ENCODE measurements around the gene BAHCC1. TPM values are rescaled to one million over a fixed set of nuclear protein-coding genes. Genes with fewer than 3 reads are reported as not detected.
"Not testable (repeated sequence)": the region's sequence is repeated elsewhere in the genome, so short reads cannot be mapped to it uniquely, and the experiment has no call there.

The BAHCC1 gene
- total and polyA plus RNA-seq, 2 donors from 2014 or later, result 2.6 to 20.5 TPM

DNA sequence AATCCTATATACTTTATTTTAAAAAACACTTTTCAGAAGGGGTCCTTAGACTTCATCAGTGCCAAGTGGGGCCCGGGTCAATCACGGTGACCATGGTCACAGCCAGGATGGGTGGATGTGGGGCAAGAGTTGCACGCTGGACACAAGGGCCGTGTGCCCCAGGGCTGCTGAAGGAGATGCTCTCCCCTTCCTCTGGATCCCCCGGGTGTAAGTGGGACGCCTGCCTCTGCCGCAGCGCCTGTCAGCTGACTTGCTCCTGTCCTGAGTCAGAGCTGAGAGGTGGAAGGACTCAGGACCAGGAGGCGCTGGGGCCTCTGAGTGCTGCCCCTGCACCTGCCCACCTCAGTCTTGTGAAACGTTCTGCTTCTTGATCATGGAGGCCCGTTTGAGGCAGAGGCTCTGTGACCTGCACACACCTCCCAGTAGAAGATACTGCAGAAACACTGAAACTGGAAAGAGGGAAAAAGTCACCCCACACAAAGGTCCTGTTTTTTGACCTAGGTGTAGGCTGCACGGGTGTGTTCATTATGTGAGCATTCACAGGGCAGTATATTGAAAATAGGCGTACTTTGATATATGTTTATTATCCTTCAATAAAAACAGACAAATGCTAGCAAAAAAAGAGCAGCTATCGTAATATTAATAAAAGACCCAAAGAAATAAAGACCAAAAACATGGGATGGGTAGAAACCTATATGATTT is 40.9 kb upstream of the BAHCC1 start:
- TF ChIP-seq, protein P1, sequence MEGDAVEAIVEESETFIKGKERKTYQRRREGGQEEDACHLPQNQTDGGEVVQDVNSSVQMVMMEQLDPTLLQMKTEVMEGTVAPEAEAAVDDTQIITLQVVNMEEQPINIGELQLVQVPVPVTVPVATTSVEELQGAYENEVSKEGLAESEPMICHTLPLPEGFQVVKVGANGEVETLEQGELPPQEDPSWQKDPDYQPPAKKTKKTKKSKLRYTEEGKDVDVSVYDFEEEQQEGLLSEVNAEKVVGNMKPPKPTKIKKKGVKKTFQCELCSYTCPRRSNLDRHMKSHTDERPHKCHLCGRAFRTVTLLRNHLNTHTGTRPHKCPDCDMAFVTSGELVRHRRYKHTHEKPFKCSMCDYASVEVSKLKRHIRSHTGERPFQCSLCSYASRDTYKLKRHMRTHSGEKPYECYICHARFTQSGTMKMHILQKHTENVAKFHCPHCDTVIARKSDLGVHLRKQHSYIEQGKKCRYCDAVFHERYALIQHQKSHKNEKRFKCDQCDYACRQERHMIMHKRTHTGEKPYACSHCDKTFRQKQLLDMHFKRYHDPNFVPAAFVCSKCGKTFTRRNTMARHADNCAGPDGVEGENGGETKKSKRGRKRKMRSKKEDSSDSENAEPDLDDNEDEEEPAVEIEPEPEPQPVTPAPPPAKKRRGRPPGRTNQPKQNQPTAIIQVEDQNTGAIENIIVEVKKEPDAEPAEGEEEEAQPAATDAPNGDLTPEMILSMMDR (IDR thresholded peaks at IDR 0.05; ENCODE audit: borderline replicate concordance, extremely low read depth, insufficient read depth), result no peak
- no peak for DNase-seq
- Histone ChIP-seq H3K4me3 (ENCODE audit: low read length in 3 of 3) (no peak overlapping the region), H3K36me3 (ENCODE audit: control insufficient read depth in 2 of 3, insufficient read depth in 3 of 3, low read length in 3 of 3) (no peaks in the 10 kb centered on the region), H3K27ac (ENCODE audit: low read depth in 2 of 2, low read length in 2 of 2) (no peak overlapping the region), H3K4me1 (ENCODE audit: control insufficient read depth in 2 of 3, insufficient read depth in 2 of 3, low read depth in 1 of 3, low read length in 3 of 3) (no peaks in the 10 kb centered on the region), H3K27me3 (ENCODE audit: control insufficient read depth, insufficient read depth, low read length) (no peaks in the 10 kb centered on the region), H3K9ac (ENCODE audit: low read length in 3 of 3) (no peak overlapping the region), H3K9me3 (ENCODE audit: control insufficient read depth in 2 of 3, insufficient read depth in 1 of 3, low read length in 3 of 3) (no peaks in the 10 kb centered on the region)
- FAIRE-seq, result no peak
- intact Hi-C loops (cut with DNase I), result no loop called here

DNA sequence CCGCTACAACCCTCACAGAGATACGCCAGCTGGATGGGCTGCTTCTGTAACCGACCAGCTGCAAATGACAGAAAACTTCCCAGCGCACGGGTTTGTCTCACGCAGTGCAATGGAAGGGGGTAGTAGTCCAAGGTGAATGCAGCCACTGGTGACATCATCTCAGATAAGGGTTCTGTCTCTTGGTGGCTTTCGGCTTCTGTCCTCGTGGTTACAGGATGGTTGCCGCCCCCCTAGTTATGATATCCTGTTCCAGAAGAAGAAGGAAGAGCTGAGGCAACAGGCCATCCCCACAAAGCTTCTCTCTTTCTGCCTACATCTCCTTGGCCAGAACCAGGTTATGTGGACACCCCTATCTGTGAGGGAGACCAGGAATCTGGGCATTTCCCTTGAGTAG is 40.3 kb upstream of the BAHCC1 start:
- intact Hi-C loops (cut with DNase I), result no loop called here
- no peak for FAIRE-seq

DNA sequence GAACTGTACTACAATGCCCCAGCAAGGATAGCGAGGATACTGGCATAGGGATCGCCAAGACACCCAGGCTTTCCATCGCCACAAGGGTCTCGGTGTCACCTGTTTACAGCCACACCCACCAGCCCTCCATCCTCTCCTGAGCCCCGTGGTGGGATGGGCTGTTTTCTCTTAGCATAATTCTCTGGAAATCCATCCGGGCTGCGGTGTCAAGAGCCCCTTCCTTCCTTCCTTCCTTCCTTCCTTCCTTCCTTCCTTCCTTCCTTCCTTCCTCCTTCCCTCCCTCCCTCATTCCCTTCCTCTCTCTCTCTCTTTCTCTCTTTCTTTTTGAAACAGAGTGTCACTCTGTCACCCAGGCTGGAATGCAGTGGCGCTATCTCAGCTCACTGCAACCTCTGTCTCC is 36.0 kb upstream of the BAHCC1 start:
- Histone ChIP-seq H3K4me3 (ENCODE audit: low read length in 3 of 3) (no peak overlapping the region), H3K9me3 (ENCODE audit: control insufficient read depth in 2 of 3, insufficient read depth in 1 of 3, low read length in 3 of 3) (no peaks in the 10 kb centered on the region), H3K36me3 (ENCODE audit: control insufficient read depth in 2 of 3, insufficient read depth in 3 of 3, low read length in 3 of 3) (no peaks in the 10 kb centered on the region), H3K9ac (ENCODE audit: low read length in 3 of 3) (no peak overlapping the region), H3K27ac (ENCODE audit: low read depth in 2 of 2, low read length in 2 of 2) (no peak overlapping the region), H3K27me3 (ENCODE audit: control insufficient read depth, insufficient read depth, low read length) (no peaks in the 10 kb centered on the region), H3K4me1 (ENCODE audit: control insufficient read depth in 2 of 3, insufficient read depth in 2 of 3, low read depth in 1 of 3, low read length in 3 of 3) (no peaks in the 10 kb centered on the region)
- TF ChIP-seq, protein P1 (IDR thresholded peaks at IDR 0.05; ENCODE audit: borderline replicate concordance, extremely low read depth, insufficient read depth), result no peak
- intact Hi-C loops (cut with DNase I), result no loop called here
- no peak for DNase-seq
- no peak for FAIRE-seq

More for the DNA sequence above, 40.3 kb upstream of the BAHCC1 start:
- no peaks in the 10 kb centered on the region for H3K4me1 ChIP-seq (ENCODE audit: control insufficient read depth in 2 of 3, insufficient read depth in 2 of 3, low read depth in 1 of 3, low read length in 3 of 3)
- no peak for DNase-seq
- H3K4me3 ChIP-seq (ENCODE audit: low read length in 3 of 3), result no peak overlapping the region
- H3K9ac ChIP-seq (ENCODE audit: low read length in 3 of 3), result no peak overlapping the region
- H3K27ac ChIP-seq (ENCODE audit: low read depth in 2 of 2, low read length in 2 of 2), result no peak overlapping the region
- H3K27me3 ChIP-seq (ENCODE audit: control insufficient read depth, insufficient read depth, low read length), result no peaks in the 10 kb centered on the region
- H3K9me3 ChIP-seq (ENCODE audit: control insufficient read depth in 2 of 3, insufficient read depth in 1 of 3, low read length in 3 of 3), result no peaks in the 10 kb centered on the region
- TF ChIP-seq, protein P1 (IDR thresholded peaks at IDR 0.05; ENCODE audit: borderline replicate concordance, extremely low read depth, insufficient read depth), result no peak
- H3K36me3 ChIP-seq (ENCODE audit: control insufficient read depth in 2 of 3, insufficient read depth in 3 of 3, low read length in 3 of 3), result no peaks in the 10 kb centered on the region

DNA sequence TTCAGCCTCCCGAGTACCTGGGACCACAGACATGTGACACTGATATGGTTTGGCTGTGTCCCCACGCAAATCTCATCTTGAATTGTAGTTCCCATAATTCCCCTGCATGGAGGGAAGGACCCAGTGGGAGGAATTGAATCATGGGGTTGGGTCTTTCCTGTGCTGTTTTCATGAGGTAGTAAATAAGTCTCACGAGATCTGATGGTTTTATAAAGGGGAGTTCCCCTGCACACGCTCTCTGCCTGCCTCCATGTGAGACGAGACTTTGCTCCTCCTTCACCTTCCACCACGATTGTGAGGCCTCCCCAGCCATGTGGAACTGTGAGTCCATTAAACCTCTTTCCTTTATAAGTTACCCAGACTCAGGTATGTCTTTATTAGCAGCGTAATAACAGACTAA is 33.3 kb upstream of the BAHCC1 start:
- peaks cover 0 to 14% (median 10%) of the 10 kb centered on the region in 3 donors for H3K4me1 ChIP-seq (ENCODE audit: control insufficient read depth in 2 of 3, insufficient read depth in 2 of 3, low read depth in 1 of 3, low read length in 3 of 3)
- H3K4me3 ChIP-seq (ENCODE audit: low read length in 3 of 3); H3K9me3 ChIP-seq (ENCODE audit: control insufficient read depth in 2 of 3, insufficient read depth in 1 of 3, low read length in 3 of 3); intact Hi-C loops (cut with DNase I); H3K9ac ChIP-seq (ENCODE audit: low read length in 3 of 3); H3K27me3 ChIP-seq (ENCODE audit: control insufficient read depth, insufficient read depth, low read length); DNase-seq; H3K27ac ChIP-seq (ENCODE audit: low read depth in 2 of 2, low read length in 2 of 2); H3K36me3 ChIP-seq (ENCODE audit: control insufficient read depth in 2 of 3, insufficient read depth in 3 of 3, low read length in 3 of 3); FAIRE-seq: not testable (repeated sequence)
